Measurements from ENCODE around the gene CSDE1.
"Not testable (repeated sequence)": the region's sequence is repeated elsewhere in the genome, so short reads cannot be mapped to it uniquely, and the experiment has no call there.

CSDE1 gene

GRCh38 chr1:114757455-114758255, at the start of gene CSDE1:
CSDE1 (minus strand) TSS chr1:114757984; CDS start chr1:114739890, 18,094 bp downstream.
- DNase-seq (ENCODE audit: low read depth) = peak; percentile 96

- not testable (repeated sequence) for DNase-seq (ENCODE audit: low read depth)
Observed at GRCh38 chr1:114804449-114804848, 46.7 kb upstream of the CSDE1 start.

DNA sequence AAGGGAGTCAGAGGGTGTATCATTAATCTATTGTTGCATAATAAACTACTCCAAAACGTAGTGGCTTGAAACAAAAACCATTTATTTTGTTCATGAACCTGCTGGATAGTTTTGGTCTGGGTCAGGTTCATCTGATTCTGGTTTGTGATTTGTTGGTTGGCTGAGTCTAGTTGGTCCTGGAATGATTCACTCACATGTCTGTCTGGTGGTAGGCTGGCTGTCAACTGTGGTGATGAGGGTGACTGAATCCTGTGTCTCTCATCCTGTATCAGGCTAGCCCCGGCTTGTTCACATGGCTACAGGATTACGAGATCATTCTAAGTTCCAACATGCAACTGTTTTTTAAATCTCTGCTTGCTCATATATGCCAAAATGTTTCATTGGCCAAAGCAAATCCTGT, 45.2 kb upstream of the CSDE1 start:
- DNase-seq (ENCODE audit: low read depth) = no peak

DNA sequence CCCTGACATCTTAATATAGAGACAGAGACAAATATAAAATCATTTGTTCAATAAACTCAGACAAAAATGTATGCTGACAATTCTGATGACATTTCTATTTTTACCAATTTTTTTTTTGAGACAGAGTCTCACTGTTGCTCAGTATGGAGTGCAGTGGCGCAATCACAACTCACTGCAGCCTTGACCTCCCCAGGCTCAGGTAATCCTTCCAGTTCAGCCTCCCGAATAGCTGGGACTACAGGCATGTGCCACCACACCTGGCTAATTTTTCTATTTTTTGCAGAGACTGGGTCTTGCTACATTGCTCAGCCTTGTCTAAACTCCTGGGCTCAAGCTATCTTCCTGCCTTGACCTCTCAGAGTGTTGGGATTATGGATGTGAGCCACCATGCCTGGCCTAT, 36.3 kb upstream of the CSDE1 start:
- no peak for DNase-seq (ENCODE audit: low read depth)

- not testable (repeated sequence) for DNase-seq (ENCODE audit: low read depth)
Observed at GRCh38 chr1:114790581-114790980, 32.8 kb upstream of the CSDE1 start.

- not testable (repeated sequence) for DNase-seq (ENCODE audit: low read depth)
Observed at GRCh38 chr1:114786440-114786839, 28.7 kb upstream of the CSDE1 start.

DNA sequence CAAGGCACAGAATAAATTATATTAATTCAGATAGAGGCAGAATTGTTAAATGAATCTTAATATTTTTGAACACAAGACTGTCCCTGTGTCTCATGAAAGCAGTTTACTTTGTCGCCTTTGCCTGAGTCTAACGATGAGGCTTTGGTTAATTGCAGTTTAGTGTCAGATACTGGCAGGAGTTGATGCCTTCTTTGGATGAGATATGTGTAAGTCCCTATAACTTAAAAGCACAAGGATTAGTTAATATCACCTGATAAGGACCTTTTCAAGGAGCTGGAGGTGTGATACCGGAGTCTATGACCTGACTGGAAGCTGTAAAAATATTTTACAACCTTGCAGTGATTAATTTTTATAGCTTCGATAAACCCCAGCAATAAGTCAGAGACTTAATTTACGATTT, 24.7 kb upstream of the CSDE1 start:
- DNase-seq (ENCODE audit: low read depth) = no peak

DNA sequence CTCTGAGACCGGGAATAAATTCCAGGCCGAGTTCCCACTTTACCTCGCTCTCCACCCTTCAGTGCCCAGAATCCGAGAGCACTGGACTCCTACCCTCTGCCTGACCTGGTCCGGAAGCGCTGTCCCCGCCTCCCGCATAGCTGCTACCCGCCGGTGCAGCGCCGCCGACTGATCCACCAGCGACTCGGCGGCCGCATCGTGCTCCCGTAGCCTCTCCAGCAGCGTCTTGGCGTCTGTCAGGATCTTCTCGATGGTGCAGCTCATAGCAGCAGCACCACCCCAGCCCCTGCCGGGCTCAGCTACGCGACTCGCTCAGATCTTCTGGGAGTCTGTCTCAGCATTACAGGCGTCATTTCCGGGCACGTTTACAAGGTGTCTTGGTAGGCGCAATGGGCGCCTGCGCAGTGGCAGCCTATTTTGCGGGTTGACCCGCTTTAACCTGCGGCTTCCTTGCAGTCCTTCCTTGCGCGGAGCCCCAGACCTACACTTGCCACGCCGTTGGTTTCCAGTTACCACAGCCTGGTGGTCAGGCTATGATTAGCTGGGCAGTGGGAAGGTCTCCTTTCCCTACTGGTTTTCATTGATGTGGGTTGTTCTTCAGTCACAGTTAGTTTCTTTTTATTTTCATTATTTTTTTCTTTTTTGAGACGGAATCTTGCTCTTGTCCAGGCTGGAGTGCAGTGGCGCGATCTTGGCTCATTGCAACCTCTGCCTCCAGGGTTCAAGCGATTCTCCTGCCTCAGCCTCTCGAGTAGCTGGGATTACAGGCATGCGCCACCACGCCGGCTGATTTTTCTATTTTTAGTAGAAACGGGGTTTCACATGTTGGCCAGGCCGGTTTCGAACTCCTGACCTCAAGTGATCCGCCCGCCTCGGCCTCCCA, 22.8 kb upstream of the CSDE1 start, which contains the start of gene SIKE1:
SIKE1 (minus strand) TSS at position 342 of the 883 bp plus-strand sequence; CDS start at position 264, 78 bp downstream.
- DNase-seq (ENCODE audit: low read depth) = peak; percentile 91

GRCh38 chr1:114779722-114780121, 21.9 kb upstream of the CSDE1 start:
- no peak for DNase-seq (ENCODE audit: low read depth)

- not testable (repeated sequence) for DNase-seq (ENCODE audit: low read depth)
Observed at GRCh38 chr1:114776726-114777125, 18.9 kb upstream of the CSDE1 start.

- DNase-seq (ENCODE audit: low read depth) = no peak
Observed at GRCh38 chr1:114771992-114772391, 14.2 kb upstream of the CSDE1 start.

DNA sequence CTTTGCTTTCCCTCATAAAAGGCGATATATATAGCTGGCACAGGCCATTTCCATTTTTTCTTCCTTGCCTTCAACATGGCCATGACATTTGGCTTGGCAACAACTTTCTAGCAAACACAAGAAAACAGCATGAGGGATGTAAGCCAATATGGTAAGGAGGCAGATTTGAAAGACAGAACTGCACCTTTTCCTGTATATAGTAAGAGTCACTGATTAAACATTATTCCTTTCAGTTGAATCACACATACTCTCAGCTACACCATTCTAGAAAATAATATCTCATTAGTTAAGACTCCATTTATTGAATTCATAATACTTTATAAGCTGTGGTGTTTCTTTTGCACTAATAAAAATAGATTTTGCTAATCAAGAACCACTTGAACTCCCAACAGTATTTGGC, 13.2 kb upstream of the CSDE1 start:
- no peak for DNase-seq (ENCODE audit: low read depth)

DNA sequence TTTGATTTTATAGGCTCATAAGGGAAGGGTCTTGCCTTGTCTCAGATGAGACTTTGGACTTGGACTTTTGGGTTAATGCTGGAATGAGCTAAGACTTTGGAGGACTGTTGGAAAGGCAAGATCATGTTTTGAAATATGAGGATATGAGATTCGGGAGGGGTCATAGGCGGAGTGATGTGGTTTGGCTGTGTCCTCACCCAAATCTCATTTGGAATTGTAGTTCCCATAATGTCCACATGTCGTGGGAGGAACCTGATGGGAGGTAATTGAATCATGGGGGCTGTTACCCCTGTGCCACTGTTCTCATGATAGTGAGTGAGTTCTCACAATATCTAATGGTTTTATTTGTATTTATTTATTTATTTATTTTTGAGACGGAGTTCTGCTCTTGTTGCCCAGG, 6.9 kb upstream of the CSDE1 start:
- DNase-seq (ENCODE audit: low read depth) = no peak

- DNase-seq (ENCODE audit: low read depth) = no peak
Observed at GRCh38 chr1:114758256-114758832, 560 bp upstream of the CSDE1 start.

GRCh38 chr1:114756949-114757454, 782 bp downstream of the CSDE1 start:
- no peak for DNase-seq (ENCODE audit: low read depth)

- DNase-seq (ENCODE audit: low read depth) = no peak
Observed at GRCh38 chr1:114756009-114756892, 1.5 kb downstream of the CSDE1 start.

DNA sequence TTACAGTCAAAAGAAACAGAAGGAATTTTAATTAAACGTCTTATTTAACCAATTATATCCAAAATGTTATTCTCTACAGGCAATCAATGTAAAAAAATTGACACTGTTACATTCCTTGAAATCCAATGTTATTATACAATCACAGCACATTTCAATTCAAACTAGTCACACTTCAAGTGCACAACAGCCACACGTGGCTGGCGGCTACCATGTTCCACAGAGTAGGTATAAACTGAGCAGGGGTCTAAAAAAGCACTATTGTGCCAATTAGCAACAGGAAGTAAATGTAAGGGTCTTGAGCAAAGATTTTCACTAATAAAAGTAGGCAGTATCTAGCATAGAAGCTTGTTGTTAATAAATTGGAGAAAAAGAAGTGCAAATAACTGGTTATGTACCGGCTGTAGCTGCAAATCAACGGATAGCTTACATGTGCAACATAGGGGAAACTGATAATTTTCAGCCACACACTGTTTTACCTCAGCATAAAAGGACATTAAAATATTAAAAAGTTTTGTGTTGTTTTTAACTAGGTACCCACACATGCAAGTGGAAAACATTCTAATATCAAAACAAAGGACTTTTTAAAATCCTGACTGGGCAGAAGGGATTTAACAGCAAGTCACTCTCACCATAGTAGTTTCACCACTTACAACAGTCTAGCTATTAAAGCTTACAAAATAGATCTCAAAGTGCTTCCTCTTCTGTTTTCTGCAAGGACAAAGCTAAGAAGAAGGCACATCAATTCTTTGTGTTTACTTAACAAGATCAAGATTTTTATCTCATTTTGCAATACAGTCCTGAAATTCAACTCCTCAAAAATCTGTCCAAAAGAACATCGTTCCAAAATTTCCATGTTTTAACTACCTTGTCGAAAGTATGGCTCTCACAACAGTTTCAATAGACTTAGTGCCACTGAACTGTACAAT, 2.5 kb downstream of the CSDE1 start:
- no peak for DNase-seq (ENCODE audit: low read depth)

DNA sequence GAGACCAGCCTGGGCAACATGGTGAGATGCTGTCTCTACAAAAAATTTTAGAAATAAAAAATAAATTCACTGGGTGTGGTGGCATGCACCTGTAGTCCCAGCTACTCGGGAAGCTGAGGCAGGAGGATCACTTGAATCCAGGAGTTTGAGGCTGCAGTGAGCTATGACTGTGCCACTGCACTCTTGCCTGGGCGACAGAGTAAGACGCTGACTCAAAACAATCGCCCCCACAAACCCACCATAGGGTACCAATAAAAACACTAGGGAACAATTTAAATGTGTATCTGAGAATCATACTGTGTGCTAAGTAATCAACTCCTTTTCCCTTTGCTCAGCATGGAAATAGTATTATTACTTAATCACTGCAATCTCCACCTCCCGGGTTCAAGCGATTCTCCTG, 4.1 kb downstream of the CSDE1 start:
- DNase-seq (ENCODE audit: low read depth) = peak; percentile 9

- DNase-seq (ENCODE audit: low read depth) = no peak
Observed at GRCh38 chr1:114753143-114753542, 4.6 kb downstream of the CSDE1 start.

DNA sequence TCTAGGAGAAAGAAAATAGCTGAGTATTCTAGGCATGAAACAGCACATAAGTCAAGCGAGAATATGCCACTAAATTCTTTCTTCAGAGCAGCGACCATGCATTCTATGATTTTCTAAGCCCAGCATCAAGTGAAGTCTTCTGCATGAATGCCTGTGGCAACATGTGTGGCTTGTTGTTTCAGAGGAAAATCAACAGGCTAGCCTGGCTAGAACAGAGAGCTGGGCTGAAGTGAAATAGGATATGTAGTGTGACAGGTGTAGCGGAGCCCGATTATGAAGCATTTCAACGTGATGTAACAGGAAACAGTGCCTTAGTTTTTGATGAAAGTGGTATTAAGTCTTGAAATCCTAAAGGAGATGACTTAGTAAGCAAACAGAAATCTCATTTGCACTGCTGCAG, 7.0 kb downstream of the CSDE1 start:
- DNase-seq (ENCODE audit: low read depth) = no peak

Data from stimulated activated CD4-positive, alpha-beta T cell treated with anti-CD3 and anti-CD28 coated beads, Interleukin-2, amount 100 ng/mL, for 4 hours (primary cell).